HG03159 (cell line): ENCODE data around the gene DAAM2.

ENCODE experiments used
- ATAC-seq: cut with Tn5 transposase; IDR thresholded peaks from one replicate; pipeline ENCODE4 v1.9.1; 2021; ENCODE audit warnings: mild to moderate bottlenecking, moderate library complexity; ENCODE audit not compliant: unreplicated experiment

The DAAM2 gene

DNA sequence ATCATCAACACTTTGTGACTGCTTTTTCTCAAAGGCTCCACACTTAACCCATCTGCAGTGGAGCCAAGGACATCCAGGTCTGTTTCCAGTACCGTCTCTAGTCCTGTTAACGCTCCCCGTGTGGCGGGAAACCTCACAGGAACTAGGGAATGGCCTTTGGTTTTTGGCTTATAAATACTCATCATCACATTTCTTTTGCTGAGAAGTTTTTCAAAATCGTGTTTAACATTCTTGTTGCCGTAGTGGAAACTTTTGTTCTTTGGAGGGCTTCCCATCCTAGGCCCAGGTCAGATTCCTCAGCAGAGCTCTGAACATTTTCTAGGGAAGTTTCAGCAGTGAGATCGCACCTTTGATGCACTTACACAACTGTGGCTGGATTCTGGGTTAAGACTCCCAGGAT lies 24.6 kb downstream of the DAAM2 start:
- ATAC-seq, result no peak

GRCh38 chr6:39818695-39819094 lies 26.5 kb downstream of the DAAM2 start:
- ATAC-seq, result no peak

GRCh38 chr6:39819228-39819627 lies 27.1 kb downstream of the DAAM2 start:
- ATAC-seq, result no peak

DNA sequence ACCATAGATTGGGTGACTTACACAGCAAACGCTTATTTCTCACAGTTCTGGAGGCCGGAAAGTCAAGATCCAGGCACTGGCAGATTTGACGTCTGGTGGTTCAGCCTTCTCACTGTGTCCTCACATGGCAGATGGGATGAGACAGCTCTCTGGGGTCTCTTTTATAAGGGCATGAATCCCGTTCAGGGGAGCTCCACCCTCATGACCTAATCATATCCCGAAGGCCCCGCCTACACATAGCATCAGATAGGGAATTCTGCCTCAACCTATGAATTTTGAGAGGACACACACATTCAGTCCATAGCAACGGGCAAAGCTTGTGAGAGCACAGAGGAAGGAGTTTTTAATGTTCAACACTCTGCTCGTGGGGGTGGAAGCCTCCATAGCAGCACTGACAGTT lies 27.5 kb downstream of the DAAM2 start:
- ATAC-seq, result no peak

GRCh38 chr6:39820553-39820952 lies 28.4 kb downstream of the DAAM2 start:
- ATAC-seq, result no peak

GRCh38 chr6:39821046-39821740 lies 29.0 kb downstream of the DAAM2 start:
- no peak for ATAC-seq

DNA sequence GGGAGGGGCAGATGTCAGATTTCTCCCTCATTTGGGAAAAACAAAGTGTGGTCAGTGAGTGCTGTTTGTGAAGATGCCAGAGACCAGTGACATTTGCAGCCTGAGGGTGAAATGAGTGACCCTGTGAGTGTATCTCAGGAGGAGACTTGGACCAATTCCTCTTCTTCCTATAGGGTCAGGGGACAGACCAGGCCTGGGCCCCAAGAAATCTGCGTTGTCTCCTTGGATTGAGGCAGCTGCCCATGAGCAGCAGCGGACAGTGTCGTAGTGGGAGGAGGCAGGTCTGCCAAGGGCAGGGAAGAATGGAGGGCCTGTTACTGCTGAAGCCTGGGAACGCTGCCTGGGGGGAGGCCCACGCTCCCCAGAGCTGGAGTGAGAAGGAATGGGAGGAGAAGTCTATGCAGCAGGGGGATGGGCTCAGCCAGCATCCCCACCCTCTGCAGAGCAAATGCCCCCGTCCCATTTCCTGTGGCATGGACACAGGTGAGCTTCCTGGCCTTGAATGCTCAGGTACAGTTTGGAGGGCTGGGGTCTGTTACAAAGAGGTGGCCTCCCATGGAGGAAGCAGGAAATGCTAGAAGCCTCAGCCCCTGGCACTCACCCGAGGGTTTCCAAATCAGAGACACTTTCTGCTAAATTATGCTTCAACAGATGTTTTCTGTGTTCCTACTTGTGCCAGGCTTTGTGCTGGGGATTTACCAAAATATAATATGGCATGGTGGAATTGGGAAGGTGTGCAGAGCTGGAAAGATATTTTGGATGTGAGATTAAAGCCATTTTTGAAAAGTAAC lies 29.8 kb downstream of the DAAM2 start:
- no peak for ATAC-seq

DNA sequence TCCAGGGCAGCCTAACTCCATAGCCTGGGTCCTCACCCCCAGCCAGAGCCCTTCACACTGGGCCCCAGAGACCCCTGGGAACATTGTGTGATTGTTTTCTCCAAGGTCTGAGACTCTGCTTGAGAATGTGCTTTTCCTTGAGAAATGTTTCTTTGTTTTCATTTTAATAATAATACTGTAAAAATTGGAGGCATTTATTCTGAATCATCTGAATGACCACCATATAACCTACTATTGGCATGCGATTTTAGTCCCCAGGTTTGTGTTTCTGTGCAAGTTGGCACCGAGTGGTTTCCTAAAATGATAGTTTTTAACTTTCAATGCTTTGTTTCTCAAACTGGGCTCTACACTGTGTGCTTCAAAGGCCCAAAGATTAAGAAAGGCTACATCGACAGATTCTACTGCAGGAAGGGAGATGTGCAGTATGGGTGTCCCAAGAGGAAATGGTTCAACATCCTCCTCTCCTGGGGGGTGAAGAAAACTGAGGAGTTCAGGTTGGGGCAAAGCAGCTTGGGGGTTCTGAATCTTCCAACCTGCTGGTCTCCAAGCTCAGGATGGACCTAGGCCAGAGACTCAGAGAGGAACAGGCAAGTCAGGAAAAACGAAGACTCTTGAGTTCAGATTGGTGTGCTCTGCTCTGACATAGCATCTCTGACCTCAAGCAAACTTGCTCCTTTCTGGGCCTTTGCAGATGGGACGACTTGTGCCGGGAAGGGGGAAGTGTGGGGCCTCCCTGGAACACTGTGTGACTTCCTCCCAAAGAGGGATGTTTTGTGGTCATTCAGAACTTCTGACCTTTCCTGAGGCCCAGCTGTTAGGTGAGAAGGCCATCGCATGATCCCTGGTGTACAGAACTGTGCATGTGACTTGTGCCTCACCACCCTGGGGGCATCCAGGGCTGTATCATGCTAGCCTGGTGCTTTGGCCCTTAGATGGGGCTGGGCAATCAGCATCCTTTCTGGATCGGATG lies 31.0 kb downstream of the DAAM2 start:
- no peak for ATAC-seq

DNA sequence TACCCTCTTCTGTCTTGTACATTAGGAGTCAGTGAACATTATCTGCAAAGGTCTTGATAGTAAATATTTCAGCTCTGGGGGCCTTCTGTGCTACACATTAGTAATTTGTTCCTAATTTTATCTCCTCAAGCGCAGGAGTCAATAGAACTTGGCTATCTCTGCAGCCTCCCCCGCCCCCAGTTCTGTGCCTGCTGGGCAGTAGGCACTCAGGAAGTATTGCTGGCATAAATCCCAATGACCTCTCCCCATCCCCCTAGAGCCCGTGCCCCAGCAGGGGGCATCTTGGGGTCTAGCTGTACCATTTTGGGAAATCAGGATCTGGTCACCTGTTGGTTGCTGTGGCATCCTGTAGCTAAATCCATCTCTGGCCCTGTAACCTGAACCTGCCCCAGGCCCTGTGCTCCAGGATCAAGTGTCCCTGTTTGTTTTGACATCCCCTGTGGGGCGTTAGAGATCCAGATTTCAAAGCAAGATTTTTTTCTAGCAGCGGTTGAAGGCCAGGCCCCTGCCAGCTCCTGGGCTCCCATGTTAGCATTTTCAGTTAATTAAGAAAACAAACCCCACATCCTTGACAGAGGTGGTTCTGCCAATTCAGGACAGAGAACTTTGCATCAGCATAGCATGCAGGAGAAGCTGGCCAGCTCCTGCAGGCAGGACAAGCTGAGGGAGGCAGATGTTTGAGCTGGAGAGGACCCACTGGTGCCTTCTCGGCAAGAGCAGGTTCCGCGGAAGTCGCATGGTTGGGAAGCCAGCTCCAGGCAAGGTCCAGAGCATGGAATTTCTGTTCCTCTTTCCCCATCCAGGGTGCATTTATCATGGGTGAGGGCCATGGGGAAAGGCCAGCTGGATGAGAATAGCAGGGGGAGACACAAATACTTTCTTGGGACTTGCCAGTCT lies 32.1 kb downstream of the DAAM2 start:
- ATAC-seq, result no peak

GRCh38 chr6:39829331-39829730 lies 37.2 kb downstream of the DAAM2 start:
- no peak for ATAC-seq

GRCh38 chr6:39830444-39830843 lies 38.3 kb downstream of the DAAM2 start:
- ATAC-seq, result no peak

GRCh38 chr6:39831701-39832100 lies 39.5 kb downstream of the DAAM2 start:
- ATAC-seq, result no peak

DNA sequence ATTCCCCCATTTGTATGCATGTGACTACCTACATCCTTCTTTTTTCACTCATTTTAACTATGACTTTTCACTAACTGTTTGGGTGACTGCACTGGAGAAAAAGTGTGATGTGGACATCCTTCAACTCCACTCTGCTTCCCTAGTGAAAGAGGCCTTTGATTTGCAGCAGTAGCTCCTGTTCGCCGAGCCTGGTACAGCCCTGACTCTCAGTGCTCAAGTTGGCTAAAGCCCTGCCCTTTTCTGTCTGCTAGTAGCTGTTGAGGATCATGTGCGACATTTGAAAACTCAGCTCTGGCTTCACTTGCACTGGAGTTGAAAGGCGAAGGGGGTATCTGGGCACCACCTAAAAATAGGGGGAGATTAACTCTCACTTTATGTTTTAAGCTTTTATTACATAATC lies 42.1 kb downstream of the DAAM2 start:
- ATAC-seq, result no peak

GRCh38 chr6:39834866-39835265 lies 42.7 kb downstream of the DAAM2 start:
- no peak for ATAC-seq

GRCh38 chr6:39835821-39836295 lies 43.7 kb downstream of the DAAM2 start:
- no peak for ATAC-seq

GRCh38 chr6:39836606-39837005 lies 44.4 kb downstream of the DAAM2 start:
- no peak for ATAC-seq

DNA sequence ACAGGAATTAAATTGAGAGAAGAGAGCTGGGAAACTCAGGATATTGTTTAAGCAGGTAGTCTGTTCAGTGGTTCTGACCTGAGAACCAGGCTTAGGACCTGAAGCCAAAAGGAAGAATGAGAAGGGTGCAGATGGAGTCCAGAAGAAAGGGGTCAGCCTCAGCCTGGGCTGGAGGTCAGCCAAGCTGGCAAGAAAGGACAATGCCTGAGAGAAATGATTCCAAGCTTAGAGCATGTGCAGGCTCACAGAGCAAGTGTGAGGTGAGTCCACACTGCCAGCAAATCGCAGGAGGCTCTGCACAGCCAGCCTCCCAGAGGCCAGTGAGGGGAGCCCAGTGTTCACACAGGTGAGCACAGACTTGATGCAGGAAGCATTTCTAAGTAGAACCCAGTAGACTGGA lies 47.3 kb downstream of the DAAM2 start:
- no peak for ATAC-seq

DNA sequence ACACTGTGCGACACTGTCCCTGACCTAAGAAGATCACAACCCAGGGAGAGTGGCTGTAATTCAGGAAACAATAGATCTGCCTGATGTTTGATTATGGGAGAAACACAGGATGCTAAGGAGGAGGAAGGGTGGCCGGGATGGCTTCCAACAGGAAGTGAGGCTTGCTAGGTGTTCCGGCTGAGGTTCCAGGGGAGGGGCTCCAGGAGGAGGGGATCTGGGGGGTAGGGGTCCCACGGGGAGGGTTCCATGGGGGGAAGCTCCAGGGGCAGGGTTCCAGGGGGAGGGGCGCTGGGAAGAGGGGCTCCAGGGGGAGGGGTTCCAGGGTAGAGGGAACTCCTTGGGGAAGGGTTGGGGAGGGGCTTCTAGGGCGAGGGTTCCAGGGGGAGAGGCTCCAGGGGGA lies 48.6 kb downstream of the DAAM2 start:
- ATAC-seq, result no peak

- ATAC-seq, result no peak
Measured at GRCh38 chr6:39841291-39841690, 49.1 kb downstream of the DAAM2 start.

- ATAC-seq, result no peak
Measured at GRCh38 chr6:39841923-39842322, 49.7 kb downstream of the DAAM2 start.
